ENCODE data around the gene PLA2G12A. TPM values are rescaled to one million over a fixed set of nuclear protein-coding genes. Genes with fewer than 3 reads are reported as not detected.
A peak's percentile ranks its signal among the peaks of the same experiment; 100 is the strongest.

Gene PLA2G12A
- total and polyA plus RNA-seq, 9 of the 15 experiments (the other 6 are each of a cell fraction or from before 2014, with no cell fraction given) = 24.2 to 226 (median 80.5) TPM

- TF ChIP-seq SAFB2 (IDR thresholded peaks at IDR 0.05; ENCODE audit: borderline replicate concordance, low read depth, low read length, severe bottlenecking) (no peak), PCBP2 (IDR thresholded peaks at IDR 0.05; ENCODE audit: low read depth, low read length, poor library complexity, severe bottlenecking) (no peak), SIX5 (IDR thresholded peaks at IDR 0.05; ENCODE audit: borderline replicate concordance in 1 of 2, insufficient read depth in 1 of 2, low read depth in 1 of 2, low read length in 2 of 2) (no peak), ZBTB17 (CRISPR knock-in tag; IDR thresholded peaks at IDR 0.05) (peak; percentile 16; the same call in 1 of the 2 replicates), HDAC1 (IDR thresholded peaks at IDR 0.05) (peak in 1 of 2 experiments; percentile 77; a peak in 2 of 4 replicates), POLR2AphosphoS2 (IDR thresholded peaks at IDR 0.05; ENCODE audit: low read length) (no peak; the same call in 1 of the 2 replicates), ZNF507 (tag; conservative IDR thresholded peaks at IDR 0.05) (no peak), SLC30A9 (CRISPR knock-in tag; IDR thresholded peaks at IDR 0.05) (no peak), U2AF1 (optimal IDR thresholded peaks at IDR 0.05; ENCODE audit: low read depth, low read length) (no peak), ARNT (IDR thresholded peaks at IDR 0.05) (no peak), ZNF436 (CRISPR knock-in tag; IDR thresholded peaks at IDR 0.05) (no peak), POLR2G (IDR thresholded peaks at IDR 0.05; ENCODE audit: low read depth, low read length) (peak; percentile 91), ZNF586 (CRISPR knock-in tag; conservative IDR thresholded peaks at IDR 0.05) (no peak), RB1 (IDR thresholded peaks at IDR 0.05; ENCODE audit: low read depth) (peak; percentile 80), ZNF431 (CRISPR knock-in tag; IDR thresholded peaks at IDR 0.05) (no peak), CREM (IDR thresholded peaks at IDR 0.05; ENCODE audit: low read depth) (no peak), DPF2 (IDR thresholded peaks at IDR 0.05) (no peak), MTA1 (IDR thresholded peaks at IDR 0.05; ENCODE audit: borderline replicate concordance) (0 out of 2 replicates have a peak, but pooled peaks have one; percentile 63), ZNF274 (IDR thresholded peaks at IDR 0.05; ENCODE audit: borderline replicate concordance, low read depth, low read length) (no peak), NFIC (IDR thresholded peaks at IDR 0.05) (peak; percentile 37; the same call in 1 of the 2 replicates), BDP1 (IDR thresholded peaks at IDR 0.05; ENCODE audit: insufficient read depth, insufficient read length) (no peak), TEAD1 (CRISPR knock-in tag; IDR thresholded peaks at IDR 0.05) (peak in 1 of 2 experiments; percentile 0; a peak in 1 of 4 replicates), ZNF785 (CRISPR knock-in tag; IDR thresholded peaks at IDR 0.05) (no peak), EGR1 (conservative IDR thresholded peaks at IDR 0.05) (peak; percentile 47), MIER1 (IDR thresholded peaks at IDR 0.05; ENCODE audit: low read depth) (0 out of 2 replicates have a peak, but pooled peaks have one; percentile 20), GATAD2B (IDR thresholded peaks at IDR 0.05; ENCODE audit: borderline replicate concordance) (peak; percentile 75; the same call in 1 of the 2 replicates), BRD9 (IDR thresholded peaks at IDR 0.05; ENCODE audit: low read depth, partially characterized antibody) (no peak), BRCA1 (IDR thresholded peaks at IDR 0.05) (no peak), BRCA1 (CRISPR knock-in tag; IDR thresholded peaks at IDR 0.05) (no peak), ETV5 (CRISPR knock-in tag; IDR thresholded peaks at IDR 0.05; ENCODE audit: low read depth) (no peak), ZNF644 (tag; IDR thresholded peaks at IDR 0.05; ENCODE audit: low read depth) (no peak), RAD21 (CRISPR knock-in tag; conservative IDR thresholded peaks at IDR 0.05 in 1 of 2, IDR thresholded peaks at IDR 0.05 in 1 of 2) (peak; percentile 68 to 72), HDAC2 (IDR thresholded peaks at IDR 0.05) (peak; percentile 63; the same call in 1 of the 2 replicates)
These were observed 26.8 kb downstream of the PLA2G12A start, which contains the start of gene CASP6 (continued) for GRCh38 chr4:109702950-109703663.

Measured in K562 (cell line).